HepG2 (cell line): ENCODE results near the gene SNX15.
A peak's percentile ranks its signal among the peaks of the same experiment; 100 is the strongest.

Experiments used
- ADNP ChIP-seq: sonication (generic); formaldehyde crosslinking; IDR thresholded peaks from 2 replicates; pipeline ENCODE4 v1.4.0; 2020; ENCODE audit warnings: missing genetic modification reagents
- CTCF ChIP-seq: sonication (generic); formaldehyde crosslinking; IDR thresholded peaks from 2 replicates; pipeline ENCODE4 v1.5.0; 2020; ENCODE audit warnings: mild to moderate bottlenecking, missing genetic modification reagents, moderate library complexity
- MEF2D ChIP-seq: sonication (generic); formaldehyde crosslinking; IDR thresholded peaks from 2 replicates; pipeline ENCODE4 v1.5.1; 2020; ENCODE audit warnings: mild to moderate bottlenecking, missing genetic modification reagents
- MXD1 ChIP-seq: sonication (generic); formaldehyde crosslinking; IDR thresholded peaks from 2 replicates; pipeline ENCODE4 v1.4.0; 2020; ENCODE audit warnings: mild to moderate bottlenecking, missing genetic modification reagents
- POLR2A ChIP-seq, 2 experiments: IDR thresholded peaks; 2 replicates each; pipeline ENCODE4 v1.6.1; 2011; ENCODE audit warnings: low read depth in 2 of 2, low read length in 2 of 2, mild to moderate bottlenecking in 1 of 2, moderate library complexity in 1 of 2; ENCODE audit not compliant: insufficient read depth in 1 of 2

GRCh38 chr11:65008016-65008415 is 19.2 kb upstream of the SNX15 start:
- TF ChIP-seq MXD1 (CRISPR knock-in tag) = no peak
- TF ChIP-seq MEF2D (CRISPR knock-in tag) = no peak
- no peak for TF ChIP-seq ADNP (CRISPR knock-in tag)
- no peak for TF ChIP-seq POLR2A (IDR thresholded peaks at IDR 0.05; ENCODE audit: insufficient read depth in 1 of 2, low read depth in 2 of 2, low read length in 2 of 2)
- 0 out of 2 replicates have a peak, but pooled peaks have one; percentile 7 for TF ChIP-seq CTCF
